Measurements from ENCODE around the gene PGAP1. TPM values are rescaled to one million over a fixed set of nuclear protein-coding genes. Genes with fewer than 3 reads are reported as not detected.

Gene PGAP1
- total and polyA plus RNA-seq, 10 of the 15 experiments (the other 5 are each of a cell fraction or from before 2014, with no cell fraction given): 0.75 to 4.7 (median 3.0) TPM

DNA sequence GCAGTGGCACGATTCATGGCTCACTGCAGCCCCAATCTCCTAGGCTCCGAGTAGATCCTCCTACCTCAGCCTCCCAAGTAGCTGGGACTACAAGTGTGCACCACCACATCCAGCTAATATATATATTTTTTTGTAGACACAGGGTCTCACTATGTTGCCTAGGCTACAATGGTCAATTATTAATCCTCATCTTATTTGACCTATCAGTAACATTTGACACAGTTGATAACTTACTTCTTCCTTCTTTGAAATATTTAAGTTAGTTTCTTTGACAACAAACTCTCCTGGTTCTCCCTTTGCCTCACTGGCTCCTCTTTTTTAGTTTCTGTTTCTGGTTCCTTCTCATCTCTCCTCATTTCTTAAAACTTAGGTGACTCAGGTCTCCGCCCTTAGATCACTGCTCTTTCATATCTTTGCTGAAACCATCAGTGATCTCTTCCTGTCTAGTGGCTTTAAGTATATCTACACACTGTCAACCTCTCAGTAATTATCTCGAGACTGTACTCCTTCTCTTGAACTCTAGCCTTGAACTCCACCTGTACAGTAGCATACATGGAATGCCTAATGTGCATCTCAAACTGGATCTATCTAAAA, 11.5 kb downstream of the PGAP1 start:
- H3K36me3 ChIP-seq (ENCODE audit: control insufficient read depth in 2 of 2, insufficient read depth in 2 of 2, low read length in 1 of 2): peaks cover 0 to 8% of the 10 kb centered on the region in 2 experiments; a peak in 1 of 4 replicates
- H3K27ac ChIP-seq (ENCODE audit: control insufficient read depth, insufficient read depth): peak overlapping the region; percentile 55
- H3K4me1 ChIP-seq (ENCODE audit: control insufficient read depth, insufficient read depth, low read length): peaks cover 9% of the 10 kb centered on the region
- ChIA-PET POLR2A (interaction anchor here (0.5 kb wide), 1 partner anchor 1273 kb away, joined by 5 read pairs; no protein-coding TSS in a partner anchor), CTCF (interaction anchor here (1.6 kb wide), 1 partner anchor 10 kb away, joined by 5 read pairs; no protein-coding TSS in a partner anchor), SMC1A (ENCODE audit: uncharacterized antibody, unreplicated experiment) (interaction anchor here (0.9 to 1.1 kb wide), 2 partner anchors 10 to 13 kb away, joined by 3 to 4 read pairs; no protein-coding TSS in a partner anchor), RAD21 (ENCODE audit: unreplicated experiment) (no interaction called here)
- H3K4me2 ChIP-seq (ENCODE audit: control insufficient read depth, insufficient read depth): peak overlapping the region; percentile 47
- H2AFZ ChIP-seq (ENCODE audit: control insufficient read depth, low read depth, low read length): peak overlapping the region; percentile 75
- TF ChIP-seq RBBP5 (conservative IDR thresholded peaks at IDR 0.05) (no peak), SIX5 (IDR thresholded peaks at IDR 0.05; ENCODE audit: low read depth, low read length, severe bottlenecking) (peak; percentile 7)
- no peak overlapping the region for H3K9ac ChIP-seq (ENCODE audit: control insufficient read depth, insufficient read depth, low read length)
- TSS peak; percentile 46 for BruUV-seq (replicated peaks)
- peak; percentile 77 for FAIRE-seq
- WGBS (ENCODE audit: insufficient coverage, insufficient replicate concordance, low lambda C conversion rate, missing lambda C conversion rate): 52% methylated on average over 4 of the region's 4 CpGs
- H3K27me3 ChIP-seq (replicated peaks in 1 of 2; ENCODE audit: control insufficient read depth in 2 of 2, insufficient read depth in 2 of 2, low read length in 1 of 2): no peaks in the 10 kb centered on the region
- peak; percentile 19 for DNase-seq (ENCODE audit: low read depth, low spot score)
- no peak overlapping the region for H3K4me3 ChIP-seq
- H3K79me2 ChIP-seq (ENCODE audit: control insufficient read depth, insufficient read depth, low read length): no peaks in the 10 kb centered on the region
- in situ Hi-C loops (cut with MboI): no loop called here
- ATAC-seq: peak; percentile 71
- intact Hi-C loops (cut with micrococcal nuclease; ENCODE audit: unreplicated experiment): no loop called here
- no peaks in the 10 kb centered on the region for H4K20me1 ChIP-seq (ENCODE audit: control insufficient read depth, insufficient read depth)
- peaks cover 5% of the 10 kb centered on the region for H3K9me3 ChIP-seq (replicated peaks; ENCODE audit: control insufficient read depth, insufficient read depth, low read length)

DNA sequence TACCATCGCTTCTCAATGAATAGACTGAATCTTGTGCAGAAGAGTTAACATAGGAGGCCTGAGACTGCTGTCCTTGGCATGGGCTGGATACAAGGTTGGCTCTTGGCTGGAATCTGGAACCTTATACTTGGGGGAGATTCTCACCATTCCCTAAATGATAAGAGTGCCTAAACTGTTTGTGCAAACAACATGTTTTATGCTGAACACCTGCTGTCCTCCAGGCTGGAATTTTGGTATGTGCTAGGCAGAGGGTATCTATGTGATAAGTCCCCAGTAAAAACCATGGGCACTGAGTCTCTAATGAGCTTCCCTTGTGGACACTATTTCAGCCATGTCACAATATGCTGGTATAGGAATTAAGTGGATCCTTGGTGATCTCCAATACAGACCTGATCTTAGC, 12.8 kb downstream of the PGAP1 start:
- Histone ChIP-seq H3K27ac (ENCODE audit: control insufficient read depth, insufficient read depth) (no peak overlapping the region), H3K79me2 (ENCODE audit: control insufficient read depth, insufficient read depth, low read length) (no peaks in the 10 kb centered on the region)
- in situ Hi-C loops (cut with MboI): no loop called here
- TF ChIP-seq, protein P1, sequence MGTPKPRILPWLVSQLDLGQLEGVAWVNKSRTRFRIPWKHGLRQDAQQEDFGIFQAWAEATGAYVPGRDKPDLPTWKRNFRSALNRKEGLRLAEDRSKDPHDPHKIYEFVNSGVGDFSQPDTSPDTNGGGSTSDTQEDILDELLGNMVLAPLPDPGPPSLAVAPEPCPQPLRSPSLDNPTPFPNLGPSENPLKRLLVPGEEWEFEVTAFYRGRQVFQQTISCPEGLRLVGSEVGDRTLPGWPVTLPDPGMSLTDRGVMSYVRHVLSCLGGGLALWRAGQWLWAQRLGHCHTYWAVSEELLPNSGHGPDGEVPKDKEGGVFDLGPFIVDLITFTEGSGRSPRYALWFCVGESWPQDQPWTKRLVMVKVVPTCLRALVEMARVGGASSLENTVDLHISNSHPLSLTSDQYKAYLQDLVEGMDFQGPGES (IDR thresholded peaks at IDR 0.05): no peak
- TF ChIP-seq, protein P2, sequence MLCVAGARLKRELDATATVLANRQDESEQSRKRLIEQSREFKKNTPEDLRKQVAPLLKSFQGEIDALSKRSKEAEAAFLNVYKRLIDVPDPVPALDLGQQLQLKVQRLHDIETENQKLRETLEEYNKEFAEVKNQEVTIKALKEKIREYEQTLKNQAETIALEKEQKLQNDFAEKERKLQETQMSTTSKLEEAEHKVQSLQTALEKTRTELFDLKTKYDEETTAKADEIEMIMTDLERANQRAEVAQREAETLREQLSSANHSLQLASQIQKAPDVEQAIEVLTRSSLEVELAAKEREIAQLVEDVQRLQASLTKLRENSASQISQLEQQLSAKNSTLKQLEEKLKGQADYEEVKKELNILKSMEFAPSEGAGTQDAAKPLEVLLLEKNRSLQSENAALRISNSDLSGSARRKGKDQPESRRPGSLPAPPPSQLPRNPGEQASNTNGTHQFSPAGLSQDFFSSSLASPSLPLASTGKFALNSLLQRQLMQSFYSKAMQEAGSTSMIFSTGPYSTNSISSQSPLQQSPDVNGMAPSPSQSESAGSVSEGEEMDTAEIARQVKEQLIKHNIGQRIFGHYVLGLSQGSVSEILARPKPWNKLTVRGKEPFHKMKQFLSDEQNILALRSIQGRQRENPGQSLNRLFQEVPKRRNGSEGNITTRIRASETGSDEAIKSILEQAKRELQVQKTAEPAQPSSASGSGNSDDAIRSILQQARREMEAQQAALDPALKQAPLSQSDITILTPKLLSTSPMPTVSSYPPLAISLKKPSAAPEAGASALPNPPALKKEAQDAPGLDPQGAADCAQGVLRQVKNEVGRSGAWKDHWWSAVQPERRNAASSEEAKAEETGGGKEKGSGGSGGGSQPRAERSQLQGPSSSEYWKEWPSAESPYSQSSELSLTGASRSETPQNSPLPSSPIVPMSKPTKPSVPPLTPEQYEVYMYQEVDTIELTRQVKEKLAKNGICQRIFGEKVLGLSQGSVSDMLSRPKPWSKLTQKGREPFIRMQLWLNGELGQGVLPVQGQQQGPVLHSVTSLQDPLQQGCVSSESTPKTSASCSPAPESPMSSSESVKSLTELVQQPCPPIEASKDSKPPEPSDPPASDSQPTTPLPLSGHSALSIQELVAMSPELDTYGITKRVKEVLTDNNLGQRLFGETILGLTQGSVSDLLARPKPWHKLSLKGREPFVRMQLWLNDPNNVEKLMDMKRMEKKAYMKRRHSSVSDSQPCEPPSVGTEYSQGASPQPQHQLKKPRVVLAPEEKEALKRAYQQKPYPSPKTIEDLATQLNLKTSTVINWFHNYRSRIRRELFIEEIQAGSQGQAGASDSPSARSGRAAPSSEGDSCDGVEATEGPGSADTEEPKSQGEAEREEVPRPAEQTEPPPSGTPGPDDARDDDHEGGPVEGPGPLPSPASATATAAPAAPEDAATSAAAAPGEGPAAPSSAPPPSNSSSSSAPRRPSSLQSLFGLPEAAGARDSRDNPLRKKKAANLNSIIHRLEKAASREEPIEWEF (IDR thresholded peaks at IDR 0.05; ENCODE audit: insufficient replicate concordance, low read depth, low read length): no peak
- TF ChIP-seq ETV6 (conservative IDR thresholded peaks at IDR 0.05 in 1 of 2, IDR thresholded peaks at IDR 0.05 in 1 of 2; ENCODE audit: borderline replicate concordance in 1 of 2, low read depth in 1 of 2) (no peak), SREBF1 (IDR thresholded peaks at IDR 0.05; ENCODE audit: low read length) (no peak), PAX8 (IDR thresholded peaks at IDR 0.05) (no peak), CREB1 (IDR thresholded peaks at IDR 0.05; ENCODE audit: low read depth) (no peak)

More for the DNA sequence above, 12.8 kb downstream of the PGAP1 start:
- peaks cover 9% of the 10 kb centered on the region for H3K4me1 ChIP-seq (ENCODE audit: control insufficient read depth, insufficient read depth, low read length)
- WGBS (ENCODE audit: insufficient coverage, insufficient replicate concordance, low lambda C conversion rate, missing lambda C conversion rate): 100% methylated on average over 1 of the region's 1 CpG
- intact Hi-C loops (cut with micrococcal nuclease; ENCODE audit: unreplicated experiment): no loop called here
- H3K36me3 ChIP-seq (ENCODE audit: control insufficient read depth in 2 of 2, insufficient read depth in 2 of 2, low read length in 1 of 2): peaks cover 0 to 8% of the 10 kb centered on the region in 2 experiments; a peak in 1 of 4 replicates
- ChIA-PET RAD21 (ENCODE audit: unreplicated experiment) (no interaction called here), POLR2A (no interaction called here), CTCF (no interaction called here), SMC1A (ENCODE audit: uncharacterized antibody, unreplicated experiment) (no interaction called here)
- no TSS peak for BruUV-seq (replicated peaks)
- no peak for FAIRE-seq
- H3K9me3 ChIP-seq (replicated peaks; ENCODE audit: control insufficient read depth, insufficient read depth, low read length): peaks cover 5% of the 10 kb centered on the region
- DNase-seq (ENCODE audit: low read depth, low spot score): no peak
- no peaks in the 10 kb centered on the region for H3K27me3 ChIP-seq (replicated peaks in 1 of 2; ENCODE audit: control insufficient read depth in 2 of 2, insufficient read depth in 2 of 2, low read length in 1 of 2)
- no peak for ATAC-seq
- no peak overlapping the region for H2AFZ ChIP-seq (ENCODE audit: control insufficient read depth, low read depth, low read length)
- no peak overlapping the region for H3K9ac ChIP-seq (ENCODE audit: control insufficient read depth, insufficient read depth, low read length)
- no peaks in the 10 kb centered on the region for H4K20me1 ChIP-seq (ENCODE audit: control insufficient read depth, insufficient read depth)
- H3K4me3 ChIP-seq: no peak overlapping the region
- H3K4me2 ChIP-seq (ENCODE audit: control insufficient read depth, insufficient read depth): no peak overlapping the region

Data from GM12878 (cell line).